Hematopoietic multipotent progenitor cell (in vitro differentiated cells): ENCODE data around the gene GOLPH3. TPM values are rescaled to one million over a fixed set of nuclear protein-coding genes. Genes with fewer than 3 reads are reported as not detected.
"Not testable (repeated sequence)": the region's sequence is repeated elsewhere in the genome, so short reads cannot be mapped to it uniquely, and the experiment has no call there.

Experiments
- DNase-seq, 3 donors: peaks; one replicate each; pipeline ENCODE4 v3.0.0-alpha.2; 2011 to 2015; ENCODE audit warnings: low read depth in 2 of 3, low spot score in 2 of 3
- total RNA-seq: library from RNA; depleted of rRNA; stranded (reverse); fragments of >200 nt; gene quantifications from one replicate; pipeline ENCODE4 v1.2.3, GENCODE V29; 2012

The GOLPH3 gene
- total RNA-seq, 1 donor: 99.1 TPM

DNA sequence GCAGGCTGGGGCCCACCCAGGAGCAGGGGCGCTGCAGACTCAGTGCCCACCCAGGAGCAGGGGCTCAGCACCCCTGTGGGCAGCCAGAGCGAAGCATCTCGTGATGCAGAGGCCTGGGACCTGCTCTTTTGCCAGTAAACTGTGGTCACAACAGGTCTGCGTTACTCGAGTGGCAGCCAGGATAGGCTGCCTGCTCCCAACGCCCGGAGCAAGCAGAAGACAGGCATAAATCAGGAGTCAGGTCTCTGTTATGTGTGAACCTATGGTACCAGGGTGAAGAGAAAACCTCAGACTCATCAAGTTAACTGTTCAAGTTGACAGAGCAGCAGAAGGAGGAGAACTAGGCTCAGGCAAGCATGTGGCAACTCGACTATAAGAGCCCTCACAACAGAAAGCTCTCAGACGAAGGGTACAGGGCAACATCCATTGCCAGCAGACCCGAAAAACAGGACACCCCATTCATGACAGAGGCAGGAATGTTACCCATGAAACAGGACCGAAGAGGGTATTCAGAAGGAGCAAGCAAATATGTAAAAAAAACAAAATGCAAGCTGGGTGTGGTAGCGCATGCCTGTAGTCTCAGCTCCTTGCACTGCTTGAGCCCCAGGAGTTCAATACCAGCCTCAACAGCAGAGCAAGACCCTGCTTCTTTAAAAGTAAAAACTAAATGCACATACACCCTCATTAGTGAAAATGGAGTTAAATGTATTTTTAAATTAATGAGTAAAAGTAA is 71.7 kb downstream of the GOLPH3 start:
- no peak for DNase-seq

DNA sequence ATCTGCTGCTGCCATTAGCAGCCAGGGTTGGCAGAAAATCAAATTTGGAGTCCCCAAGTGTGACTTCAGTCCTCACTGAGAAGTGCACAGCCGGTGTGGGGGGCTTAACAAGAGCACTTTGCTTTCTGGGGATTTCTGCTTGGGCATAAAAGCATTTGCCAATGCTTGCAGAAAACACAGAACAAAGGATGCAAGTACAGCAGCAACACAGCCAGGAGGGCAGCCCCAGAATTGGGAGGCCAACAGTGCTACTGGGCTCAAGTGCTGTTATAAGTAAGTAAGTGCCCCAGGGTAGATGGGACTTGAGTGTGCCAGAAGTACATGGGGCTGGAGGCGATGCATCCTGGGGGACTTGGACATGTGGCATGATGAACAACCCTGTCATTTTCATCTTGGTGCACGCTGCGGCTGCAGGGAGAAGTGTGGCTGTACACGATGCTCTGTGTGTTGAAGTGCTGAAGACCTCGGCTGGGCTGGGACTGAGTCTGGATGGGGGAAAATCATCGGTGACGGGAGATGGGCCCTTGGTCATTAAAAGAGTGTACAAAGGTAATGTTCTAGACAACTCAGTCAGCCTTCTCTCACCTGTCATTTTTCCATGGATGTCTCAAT is 73.3 kb downstream of the GOLPH3 start:
- DNase-seq: no peak

- no peak for DNase-seq
Observed at GRCh38 chr5:32100230-32100629, 73.9 kb downstream of the GOLPH3 start.

DNA sequence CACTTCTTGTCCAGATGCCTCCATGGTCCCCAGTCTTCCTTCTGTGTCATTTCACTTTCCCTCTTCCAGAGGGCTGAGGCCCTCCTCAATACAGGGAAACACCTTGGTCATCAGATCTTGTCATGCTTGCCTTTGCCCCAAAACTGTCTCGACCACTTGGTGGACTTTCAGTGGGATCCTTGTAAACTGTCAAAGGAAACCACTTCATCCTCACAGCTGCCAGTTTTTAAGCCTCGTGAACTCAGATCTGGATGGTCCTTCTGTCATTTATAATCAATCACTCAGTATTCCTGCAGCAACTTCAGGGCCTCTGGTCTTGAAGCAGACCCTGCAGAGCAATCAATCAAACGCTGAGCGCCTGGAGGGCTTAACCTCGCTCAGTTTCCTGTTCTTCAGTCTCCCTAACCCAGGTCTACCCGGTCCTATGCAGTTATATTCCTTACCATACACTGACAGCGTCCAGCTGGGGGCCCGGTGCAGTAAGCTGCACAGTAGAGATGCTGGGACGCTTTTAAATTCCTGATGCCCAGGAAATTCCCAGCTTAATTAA is 74.6 kb downstream of the GOLPH3 start:
- DNase-seq: no peak

GRCh38 chr5:32098890-32099310 is 75.2 kb downstream of the GOLPH3 start:
- DNase-seq: no peak

DNA sequence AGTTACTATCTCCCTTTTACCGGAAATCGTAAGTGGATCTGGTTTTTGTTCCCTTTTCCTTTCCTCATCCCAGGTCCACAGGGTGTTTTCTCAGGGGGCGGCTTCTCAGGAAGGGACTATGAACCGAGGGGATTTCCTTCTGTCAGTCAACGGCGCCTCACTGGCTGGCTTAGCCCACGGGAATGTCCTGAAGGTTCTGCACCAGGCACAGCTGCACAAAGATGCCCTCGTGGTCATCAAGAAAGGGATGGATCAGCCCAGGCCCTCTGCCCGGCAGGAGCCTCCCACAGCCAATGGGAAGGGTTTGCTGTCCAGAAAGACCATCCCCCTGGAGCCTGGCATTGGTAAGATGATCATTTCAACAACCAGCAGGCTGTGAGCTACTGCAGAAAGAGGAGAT is 75.8 kb downstream of the GOLPH3 start:
- no peak for DNase-seq

DNA sequence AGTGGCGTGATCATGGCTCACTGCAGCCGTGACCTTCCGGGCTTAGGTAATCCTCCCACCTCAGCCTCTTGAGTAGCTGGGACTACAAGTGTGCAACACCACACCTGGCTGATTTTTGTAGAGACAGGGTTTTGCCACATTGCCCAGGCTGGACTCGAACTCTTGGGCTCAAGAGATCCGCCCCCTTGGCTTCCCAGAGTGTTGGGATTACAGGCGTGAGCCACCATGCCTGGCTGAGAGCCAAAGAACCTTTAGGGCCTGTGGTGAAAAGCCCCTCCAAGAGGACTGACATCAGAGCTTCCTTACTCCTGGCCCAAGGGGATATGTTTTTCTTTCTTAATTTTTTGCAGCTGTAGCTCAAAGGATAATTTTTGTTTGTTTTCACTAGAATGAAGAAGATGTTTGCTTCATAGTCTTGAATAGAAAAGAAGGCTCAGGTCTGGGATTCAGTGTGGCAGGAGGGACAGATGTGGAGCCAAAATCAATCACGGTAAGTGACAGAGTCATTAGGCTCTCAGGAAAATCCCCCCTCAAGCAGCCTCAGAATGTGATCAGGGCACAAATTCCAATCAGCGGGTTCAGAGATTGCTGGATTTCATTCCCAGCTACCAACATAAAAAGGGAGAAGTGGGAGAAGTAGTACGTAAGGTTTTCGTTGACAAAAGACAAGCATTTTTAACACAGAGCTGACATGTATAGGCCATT is 77.1 kb downstream of the GOLPH3 start:
- DNase-seq: no peak

DNA sequence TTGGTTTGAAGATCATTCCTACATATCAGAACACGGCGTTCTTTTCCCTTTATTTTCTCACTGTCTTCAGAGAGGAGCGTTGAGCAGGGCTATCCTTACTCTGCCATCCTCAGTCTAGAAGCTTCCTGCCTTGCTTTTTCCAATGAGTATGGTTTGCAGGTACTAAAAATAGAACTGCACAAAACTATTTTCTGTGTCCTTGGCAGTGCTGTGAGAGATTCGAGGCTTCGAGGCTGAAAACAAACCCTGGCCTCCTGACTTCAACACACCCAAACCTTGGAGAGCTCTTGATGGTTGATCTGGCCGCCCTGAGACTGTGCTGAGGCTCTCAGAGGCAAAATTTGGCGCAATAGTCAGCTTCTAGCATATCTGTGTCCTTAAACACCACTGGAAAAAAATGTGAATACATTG is 78.9 kb downstream of the GOLPH3 start:
- no peak for DNase-seq

DNA sequence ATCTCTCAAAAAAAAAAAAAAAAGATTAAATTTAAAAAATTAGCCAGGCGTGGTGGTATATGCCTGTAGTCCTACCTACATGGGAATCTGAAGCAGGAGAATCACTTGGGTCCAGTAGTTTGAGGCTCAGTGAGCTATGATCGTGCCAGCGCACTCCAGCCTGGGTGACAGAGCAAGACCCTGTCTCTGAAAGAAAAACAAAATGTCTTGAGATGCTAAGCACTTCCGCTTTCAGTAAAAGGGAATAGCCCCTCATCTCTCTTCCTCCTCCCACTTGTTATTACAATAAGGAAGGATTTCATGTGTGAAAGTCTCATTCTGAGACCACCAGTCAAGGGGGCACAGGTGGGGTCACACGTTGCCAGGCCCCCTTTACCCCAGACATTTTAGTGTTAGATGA is 79.4 kb downstream of the GOLPH3 start:
- no peak for DNase-seq

GRCh38 chr5:32092938-32093812 is 80.9 kb downstream of the GOLPH3 start:
- DNase-seq: peak; percentile 22 to 90 (median 68)

- DNase-seq: no peak
Observed at GRCh38 chr5:32090755-32091128, 83.4 kb downstream of the GOLPH3 start.

DNA sequence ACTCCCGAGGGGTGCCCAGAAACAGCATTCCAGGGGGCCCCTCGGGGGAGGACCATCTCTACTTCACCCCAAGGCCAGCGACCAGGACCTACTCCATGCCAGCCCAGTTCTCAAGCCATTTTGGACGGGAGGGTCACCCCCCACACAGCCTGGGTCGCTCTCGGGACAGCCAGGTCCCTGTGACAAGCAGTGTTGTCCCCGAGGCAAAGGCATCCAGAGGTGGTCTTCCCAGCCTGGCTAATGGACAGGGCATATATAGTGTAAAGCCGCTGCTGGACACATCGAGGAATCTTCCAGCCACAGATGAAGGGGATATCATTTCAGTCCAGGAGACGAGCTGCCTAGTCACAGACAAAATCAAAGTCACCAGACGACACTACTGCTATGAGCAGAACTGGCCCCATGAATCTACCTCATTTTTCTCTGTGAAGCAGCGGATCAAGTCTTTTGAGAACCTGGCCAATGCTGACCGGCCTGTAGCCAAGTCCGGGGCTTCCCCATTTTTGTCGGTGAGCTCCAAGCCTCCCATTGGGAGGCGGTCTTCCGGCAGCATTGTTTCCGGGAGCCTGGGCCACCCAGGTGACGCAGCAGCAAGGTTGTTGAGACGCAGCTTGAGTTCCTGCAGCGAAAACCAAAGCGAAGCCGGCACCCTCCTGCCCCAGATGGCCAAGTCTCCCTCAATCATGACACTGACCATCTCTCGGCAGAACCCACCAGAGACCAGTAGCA is 83.9 kb downstream of the GOLPH3 start:
- DNase-seq: no peak

DNA sequence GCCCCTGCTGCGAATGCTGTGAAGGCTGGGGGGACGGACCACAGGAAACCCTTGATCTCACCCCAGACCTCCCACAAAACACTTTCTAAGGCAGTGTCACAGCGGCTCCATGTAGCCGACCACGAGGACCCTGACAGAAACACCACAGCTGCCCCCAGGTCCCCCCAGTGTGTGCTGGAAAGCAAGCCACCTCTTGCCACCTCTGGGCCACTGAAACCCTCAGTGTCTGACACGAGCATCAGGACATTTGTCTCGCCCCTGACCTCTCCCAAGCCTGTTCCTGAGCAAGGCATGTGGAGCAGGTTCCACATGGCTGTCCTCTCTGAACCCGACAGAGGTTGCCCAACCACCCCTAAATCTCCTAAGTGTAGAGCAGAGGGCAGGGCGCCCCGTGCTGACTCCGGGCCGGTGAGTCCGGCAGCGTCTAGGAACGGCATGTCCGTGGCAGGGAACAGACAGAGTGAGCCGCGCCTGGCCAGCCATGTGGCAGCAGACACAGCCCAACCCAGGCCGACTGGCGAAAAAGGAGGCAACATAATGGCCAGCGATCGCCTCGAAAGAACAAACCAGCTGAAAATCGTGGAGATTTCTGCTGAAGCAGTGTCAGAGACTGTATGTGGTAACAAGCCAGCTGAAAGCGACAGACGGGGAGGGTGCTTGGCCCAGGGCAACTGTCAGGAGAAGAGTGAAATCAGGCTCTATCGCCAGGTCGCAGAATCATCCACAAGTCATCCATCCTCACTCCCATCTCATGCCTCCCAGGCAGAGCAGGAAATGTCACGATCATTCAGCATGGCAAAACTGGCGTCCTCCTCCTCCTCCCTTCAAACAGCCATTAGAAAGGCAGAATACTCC is 84.7 kb downstream of the GOLPH3 start:
- no peak for DNase-seq

- no peak for DNase-seq
Observed at GRCh38 chr5:32088214-32088613, 85.9 kb downstream of the GOLPH3 start.

DNA sequence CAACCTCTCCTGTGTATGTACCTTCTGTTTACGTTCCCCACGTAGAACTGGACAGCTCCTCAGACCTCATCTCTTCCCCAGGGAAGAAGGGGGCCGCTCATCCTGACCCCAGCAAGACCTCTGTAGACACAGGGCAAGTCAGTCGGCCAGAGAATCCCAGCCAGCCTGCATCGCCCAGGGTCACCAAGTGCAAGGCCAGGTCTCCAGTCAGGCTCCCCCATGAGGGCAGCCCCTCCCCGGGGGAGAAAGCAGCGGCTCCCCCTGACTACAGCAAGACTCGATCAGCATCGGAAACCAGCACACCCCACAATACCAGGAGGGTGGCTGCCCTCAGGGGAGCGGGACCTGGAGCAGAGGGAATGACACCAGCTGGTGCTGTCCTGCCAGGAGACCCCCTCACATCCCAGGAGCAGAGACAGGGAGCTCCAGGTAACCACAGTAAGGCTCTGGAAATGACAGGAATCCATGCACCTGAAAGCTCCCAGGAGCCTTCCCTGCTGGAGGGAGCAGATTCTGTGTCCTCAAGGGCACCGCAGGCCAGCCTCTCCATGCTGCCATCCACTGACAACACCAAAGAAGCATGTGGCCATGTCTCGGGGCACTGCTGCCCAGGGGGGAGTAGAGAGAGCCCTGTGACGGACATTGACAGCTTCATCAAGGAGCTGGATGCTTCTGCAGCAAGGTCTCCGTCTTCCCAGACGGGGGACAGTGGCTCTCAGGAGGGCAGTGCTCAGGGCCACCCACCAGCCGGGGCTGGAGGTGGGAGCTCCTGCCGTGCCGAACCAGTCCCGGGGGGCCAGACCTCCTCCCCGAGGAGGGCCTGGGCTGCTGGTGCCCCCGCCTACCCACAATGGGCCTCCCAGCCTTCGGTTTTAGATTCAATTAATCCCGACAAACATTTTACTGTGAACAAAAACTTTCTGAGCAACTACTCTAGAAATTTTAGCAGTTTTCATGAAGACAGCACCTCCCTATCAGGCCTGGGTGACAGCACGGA is 86.7 kb downstream of the GOLPH3 start:
- DNase-seq: no peak

DNA sequence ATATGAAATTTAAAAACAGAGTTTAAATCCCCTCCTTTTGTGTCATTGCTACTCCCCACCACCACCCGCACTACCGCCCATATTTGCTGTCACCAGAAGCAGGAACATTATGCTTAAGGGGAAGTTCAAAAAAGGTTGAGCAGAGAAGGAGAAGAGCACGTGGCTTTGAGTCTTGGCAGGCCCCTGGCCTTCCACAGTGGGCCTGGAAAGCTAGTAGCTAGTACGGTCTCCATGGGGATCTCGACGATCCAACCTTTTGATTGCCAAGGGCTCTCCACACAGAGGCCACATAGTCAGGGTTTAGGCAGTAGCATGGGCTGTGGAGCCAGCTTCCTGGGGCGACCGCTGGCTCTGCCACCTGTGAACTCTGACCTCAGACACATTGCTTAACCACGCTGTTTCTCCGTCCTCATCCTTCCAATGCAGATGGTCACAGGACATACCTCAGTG is 90.1 kb downstream of the GOLPH3 start:
- DNase-seq: peak in 1 of 3 donors; percentile 25

- no peak for DNase-seq
Observed at GRCh38 chr5:32082701-32083100, 91.4 kb downstream of the GOLPH3 start.

GRCh38 chr5:32080565-32080964 is 93.6 kb downstream of the GOLPH3 start:
- not testable (repeated sequence) for DNase-seq
